ENCODE results near the gene SLC25A11. TPM values are rescaled to one million over a fixed set of nuclear protein-coding genes. Genes with fewer than 3 reads are reported as not detected.

Gene SLC25A11
- total RNA-seq, 1 donor from 2014 or later, result 36.8 TPM

GRCh38 chr17:4936436-4936835 lies 3.4 kb downstream of the SLC25A11 start:
- no peak overlapping the region for H3K9ac ChIP-seq (ENCODE audit: low read length)
- Mint-ChIP-seq H3K36me3 (ENCODE audit: low read depth, unreplicated experiment) (peaks cover 21% of the 10 kb centered on the region), H3K9me3 (ENCODE audit: unreplicated experiment) (peaks cover 2% of the 10 kb centered on the region), H3K4me3 (ENCODE audit: unreplicated experiment) (peak overlapping the region; percentile 43), H3K27ac (ENCODE audit: unreplicated experiment) (no peak overlapping the region), H3K27me3 (ENCODE audit: low read depth, unreplicated experiment) (no peaks in the 10 kb centered on the region), H3K4me1 (ENCODE audit: low read depth, unreplicated experiment) (peaks cover 19% of the 10 kb centered on the region)
- H3K27me3 ChIP-seq (ENCODE audit: insufficient read depth, low read length), result no peaks in the 10 kb centered on the region
- peaks cover 31% of the 10 kb centered on the region for H3K79me2 ChIP-seq (ENCODE audit: insufficient read depth, low read length)
- no peak for FAIRE-seq
- peaks cover 12% of the 10 kb centered on the region for H4K20me1 ChIP-seq (ENCODE audit: insufficient read depth, low read length)
- no peak for TF ChIP-seq CTCF (IDR thresholded peaks at IDR 0.05; ENCODE audit: insufficient read depth, low read depth, low read length)
- TF ChIP-seq EZH2 (IDR thresholded peaks at IDR 0.05; ENCODE audit: insufficient read depth, low read length), result no peak
- H3K9me3 ChIP-seq (ENCODE audit: insufficient read depth, low read depth, low read length), result no peaks in the 10 kb centered on the region
- no peak overlapping the region for H3K27ac ChIP-seq (ENCODE audit: low read depth, low read length)
- no peak overlapping the region for H3K4me3 ChIP-seq (ENCODE audit: insufficient read depth, low read depth, low read length)
- DNase-seq (ENCODE audit: low read depth), result no peak
- H3K4me1 ChIP-seq (ENCODE audit: insufficient read depth, low read length), result peaks cover 26% of the 10 kb centered on the region
- H3K4me2 ChIP-seq (ENCODE audit: low read length), result no peak overlapping the region
- H3K36me3 ChIP-seq (ENCODE audit: insufficient read depth, low read length), result no peaks in the 10 kb centered on the region
- H2AFZ ChIP-seq (ENCODE audit: low read depth, low read length), result no peak overlapping the region

GRCh38 chr17:4935650-4936049 lies 4.2 kb downstream of the SLC25A11 start:
- Mint-ChIP-seq H3K9me3 (ENCODE audit: unreplicated experiment) (peaks cover 2% of the 10 kb centered on the region), H3K27ac (ENCODE audit: unreplicated experiment) (no peak overlapping the region), H3K36me3 (ENCODE audit: low read depth, unreplicated experiment) (peaks cover 24% of the 10 kb centered on the region), H3K4me3 (ENCODE audit: unreplicated experiment) (no peak overlapping the region), H3K4me1 (ENCODE audit: low read depth, unreplicated experiment) (peaks cover 17% of the 10 kb centered on the region), H3K27me3 (ENCODE audit: low read depth, unreplicated experiment) (no peaks in the 10 kb centered on the region)
- Histone ChIP-seq H3K4me3 (ENCODE audit: insufficient read depth, low read depth, low read length) (no peak overlapping the region), H3K9me3 (ENCODE audit: insufficient read depth, low read depth, low read length) (no peaks in the 10 kb centered on the region), H3K36me3 (ENCODE audit: insufficient read depth, low read length) (no peaks in the 10 kb centered on the region), H3K4me2 (ENCODE audit: low read length) (no peak overlapping the region), H3K27ac (ENCODE audit: low read depth, low read length) (no peak overlapping the region), H4K20me1 (ENCODE audit: insufficient read depth, low read length) (peaks cover 12% of the 10 kb centered on the region), H3K9ac (ENCODE audit: low read length) (no peak overlapping the region), H3K4me1 (ENCODE audit: insufficient read depth, low read length) (peaks cover 19% of the 10 kb centered on the region), H3K27me3 (ENCODE audit: insufficient read depth, low read length) (no peaks in the 10 kb centered on the region), H3K79me2 (ENCODE audit: insufficient read depth, low read length) (peaks cover 23% of the 10 kb centered on the region), H2AFZ (ENCODE audit: low read depth, low read length) (no peak overlapping the region)
- TF ChIP-seq CTCF (IDR thresholded peaks at IDR 0.05; ENCODE audit: insufficient read depth, low read depth, low read length), result no peak
- TF ChIP-seq EZH2 (IDR thresholded peaks at IDR 0.05; ENCODE audit: insufficient read depth, low read length), result no peak
- DNase-seq (ENCODE audit: low read depth), result no peak
- FAIRE-seq, result no peak

GRCh38 chr17:4934173-4934979 lies 5.5 kb downstream of the SLC25A11 start:
- peaks cover 27% of the 10 kb centered on the region for H3K36me3 Mint-ChIP-seq (ENCODE audit: low read depth, unreplicated experiment)

More at GRCh38 chr17:4934173-4934979, 5.5 kb downstream of the SLC25A11 start:
- Mint-ChIP-seq H3K27ac (ENCODE audit: unreplicated experiment) (peak overlapping the region; percentile 5), H3K4me3 (ENCODE audit: unreplicated experiment) (peak overlapping the region; percentile 69), H3K27me3 (ENCODE audit: low read depth, unreplicated experiment) (no peaks in the 10 kb centered on the region), H3K9me3 (ENCODE audit: unreplicated experiment) (no peaks in the 10 kb centered on the region), H3K4me1 (ENCODE audit: low read depth, unreplicated experiment) (peaks cover 17% of the 10 kb centered on the region)
- H3K79me2 ChIP-seq (ENCODE audit: insufficient read depth, low read length), result peaks cover 18% of the 10 kb centered on the region
- peak; percentile 35 for DNase-seq (ENCODE audit: low read depth)
- H3K4me3 ChIP-seq (ENCODE audit: insufficient read depth, low read depth, low read length), result no peak overlapping the region
- H3K4me2 ChIP-seq (ENCODE audit: low read length), result peak overlapping the region; percentile 29
- H3K27me3 ChIP-seq (ENCODE audit: insufficient read depth, low read length), result no peaks in the 10 kb centered on the region
- H3K36me3 ChIP-seq (ENCODE audit: insufficient read depth, low read length), result no peaks in the 10 kb centered on the region
- H3K4me1 ChIP-seq (ENCODE audit: insufficient read depth, low read length), result peaks cover 19% of the 10 kb centered on the region
- H4K20me1 ChIP-seq (ENCODE audit: insufficient read depth, low read length), result peaks cover 12% of the 10 kb centered on the region
- H3K27ac ChIP-seq (ENCODE audit: low read depth, low read length), result no peak overlapping the region
- H3K9me3 ChIP-seq (ENCODE audit: insufficient read depth, low read depth, low read length), result no peaks in the 10 kb centered on the region
- TF ChIP-seq CTCF (IDR thresholded peaks at IDR 0.05; ENCODE audit: insufficient read depth, low read depth, low read length) (peak; percentile 28), EZH2 (IDR thresholded peaks at IDR 0.05; ENCODE audit: insufficient read depth, low read length) (no peak)
- FAIRE-seq, result no peak
- H3K9ac ChIP-seq (ENCODE audit: low read length), result peak overlapping the region; percentile 16
- H2AFZ ChIP-seq (ENCODE audit: low read depth, low read length), result no peak overlapping the region

Data from astrocyte (in vitro differentiated cells and primary cell).